Parathyroid adenoma (tissue), 2 donors: ENCODE measurements around the gene ANKRD1.

Experiments
- H2AFZ ChIP-seq: fragments of 300-600 bp; sonication (generic); one replicate; pipeline ENCODE4 v1.7.0; 2017; ENCODE audit warnings: antibody characterized with exemption, mild to moderate bottlenecking
- H3K27ac ChIP-seq: fragments of 300-600 bp; sonication (generic); one replicate; pipeline ENCODE4 v1.7.0; 2017
- H3K27me3 ChIP-seq: fragments of 300-600 bp; sonication (generic); one replicate; pipeline ENCODE4 v1.7.0; 2017; ENCODE audit warnings: low read length; ENCODE audit not compliant: control insufficient read depth, insufficient read depth
- H3K36me3 ChIP-seq: fragments of 300-600 bp; sonication (generic); one replicate; pipeline ENCODE4 v1.7.0; 2017; ENCODE audit warnings: low read length; ENCODE audit not compliant: control insufficient read depth, insufficient read depth
- H3K4me1 ChIP-seq: fragments of 300-600 bp; sonication (generic); one replicate; pipeline ENCODE4 v1.7.0; 2017; ENCODE audit warnings: control low read depth
- H3K4me2 ChIP-seq: fragments of 300-600 bp; sonication (generic); one replicate; pipeline ENCODE4 v1.7.0; 2017; ENCODE audit warnings: low read length
- H3K4me3 ChIP-seq: fragments of 300-600 bp; sonication (generic); one replicate; pipeline ENCODE4 v1.7.0; 2017; ENCODE audit warnings: low read depth, low read length
- H3K79me2 ChIP-seq: fragments of 300-600 bp; sonication (generic); one replicate; pipeline ENCODE4 v1.7.0; 2017; ENCODE audit warnings: control low read depth
- H3K9ac ChIP-seq: fragments of 300-600 bp; sonication (generic); one replicate; pipeline ENCODE4 v1.7.0; 2017; ENCODE audit warnings: mild to moderate bottlenecking
- H3K9me3 ChIP-seq: fragments of 300-600 bp; sonication (generic); one replicate; pipeline ENCODE4 v1.7.0; 2017; ENCODE audit warnings: low read length; ENCODE audit not compliant: control insufficient read depth
- CTCF ChIP-seq: fragments of 300-600 bp; sonication (generic); IDR thresholded peaks from one replicate; pipeline ENCODE4 v1.7.0; 2017; ENCODE audit warnings: antibody characterized with exemption, mild to moderate bottlenecking
- donor health status: primary hyperparathyroidism.

ANKRD1 gene

GRCh38 chr10:90937645-90938258, 16.9 kb upstream of the ANKRD1 start:
- H3K27me3 ChIP-seq: no peaks in the 10 kb centered on the region
- no peaks in the 10 kb centered on the region for H3K4me1 ChIP-seq
- H2AFZ ChIP-seq: no peak overlapping the region
- no peak for TF ChIP-seq CTCF
- H3K27ac ChIP-seq: no peak overlapping the region
- no peaks in the 10 kb centered on the region for H3K9me3 ChIP-seq
- no peak overlapping the region for H3K4me2 ChIP-seq
- no peak overlapping the region for H3K4me3 ChIP-seq
- no peaks in the 10 kb centered on the region for H3K79me2 ChIP-seq
- no peak overlapping the region for H3K9ac ChIP-seq
- H3K36me3 ChIP-seq: no peaks in the 10 kb centered on the region

- H3K79me2 ChIP-seq: no peaks in the 10 kb centered on the region
- H3K9me3 ChIP-seq: no peaks in the 10 kb centered on the region
- no peak overlapping the region for H3K4me2 ChIP-seq
- no peak overlapping the region for H3K27ac ChIP-seq
- no peak for TF ChIP-seq CTCF
- H3K27me3 ChIP-seq: no peaks in the 10 kb centered on the region
- H3K36me3 ChIP-seq: no peaks in the 10 kb centered on the region
- H2AFZ ChIP-seq: no peak overlapping the region
- no peak overlapping the region for H3K9ac ChIP-seq
- H3K4me3 ChIP-seq: no peak overlapping the region
- no peaks in the 10 kb centered on the region for H3K4me1 ChIP-seq
These were observed 15.4 kb upstream of the ANKRD1 start for GRCh38 chr10:90936276-90936659.

GRCh38 chr10:90935581-90936275, 14.8 kb upstream of the ANKRD1 start:
- Histone ChIP-seq H3K79me2 (no peaks in the 10 kb centered on the region), H3K36me3 (no peaks in the 10 kb centered on the region), H3K27ac (no peak overlapping the region), H3K4me1 (no peaks in the 10 kb centered on the region), H3K9ac (no peak overlapping the region), H3K4me2 (no peak overlapping the region), H2AFZ (no peak overlapping the region), H3K9me3 (no peaks in the 10 kb centered on the region), H3K4me3 (no peak overlapping the region), H3K27me3 (no peaks in the 10 kb centered on the region)
- TF ChIP-seq CTCF: no peak

- Histone ChIP-seq H3K36me3 (no peaks in the 10 kb centered on the region), H3K27ac (no peak overlapping the region), H3K4me3 (no peak overlapping the region), H3K9me3 (no peaks in the 10 kb centered on the region), H3K27me3 (no peaks in the 10 kb centered on the region), H2AFZ (no peak overlapping the region), H3K4me2 (no peak overlapping the region), H3K9ac (no peak overlapping the region), H3K79me2 (no peaks in the 10 kb centered on the region), H3K4me1 (peaks cover 4% of the 10 kb centered on the region)
- no peak for TF ChIP-seq CTCF
These were observed 10.3 kb upstream of the ANKRD1 start for GRCh38 chr10:90930971-90931871.
